Adrenal gland (tissue), 5 donors: ENCODE measurements around the gene TOX2.

Source experiments
- CTCF ChIP-seq, 6 experiments: fragments of 450-650 bp in 4 of 6; fragments of 200-600 bp in 2 of 6; sonication (generic) in 1 of 6; IDR thresholded peaks; 1 replicate in 5 of 6; 2 replicates in 1 of 6; pipeline versions ENCODE4 v1.5.1 to v1.8.0; 2016 to 2021; ENCODE audit warnings: antibody characterized with exemption in 6 of 6, mild to moderate bottlenecking in 2 of 6, moderate library complexity in 1 of 6
- POLR2A ChIP-seq, 2 donors: fragments of 450-650 bp; IDR thresholded peaks; one replicate each; pipeline ENCODE4 v1.6.1; 2017; ENCODE audit warnings: antibody characterized with exemption in 2 of 2, mild to moderate bottlenecking in 2 of 2, moderate library complexity in 1 of 2
- donor health status: DM: no; HTN: no; CAD: no.

DNA sequence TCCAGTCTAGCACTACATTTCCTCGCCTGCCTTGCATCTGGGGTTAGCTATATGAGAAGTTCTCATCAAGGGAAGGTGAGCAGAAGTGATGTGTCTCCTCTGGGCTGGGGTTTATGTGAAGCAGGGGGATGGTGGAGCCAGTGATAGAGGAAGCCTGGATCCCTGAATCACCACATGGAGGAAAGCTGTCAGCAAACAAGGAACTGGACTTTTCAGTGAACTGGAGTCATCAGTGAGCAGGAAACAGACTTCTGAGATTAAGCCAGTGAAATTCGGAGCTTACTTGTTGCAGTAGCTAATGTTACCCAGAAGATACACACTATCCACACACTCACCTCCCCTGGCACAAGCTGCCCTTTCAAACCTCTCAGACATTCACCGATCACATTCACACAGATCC is 13.4 kb upstream of the TOX2 start:
- TF ChIP-seq POLR2A (IDR thresholded peaks at IDR 0.05): no peak
- TF ChIP-seq CTCF (IDR thresholded peaks at IDR 0.05): no peak
